H1 (cell line): ENCODE results near the gene TBC1D30.

Experiments used
- CHD2 ChIP-seq: IDR thresholded peaks from 2 replicates; pipeline ENCODE4 v1.6.1; 2012; ENCODE audit warnings: low read length, improper control_type of control experiment
- TF ChIP-seq, protein P1 (sequence below), 3 experiments: IDR thresholded peaks; 1 replicate in 2 of 3; 2 replicates in 1 of 3; pipeline versions ENCODE4 v1.5.1 to v1.6.1; 2011; ENCODE audit warnings: low read length in 3 of 3, mild to moderate bottlenecking in 3 of 3, inconsistent platforms in 2 of 3, low read depth in 1 of 3, moderate library complexity in 1 of 3; ENCODE audit not compliant: insufficient read depth in 1 of 3; ENCODE audit errors: control extremely low read depth in 1 of 3

DNA sequence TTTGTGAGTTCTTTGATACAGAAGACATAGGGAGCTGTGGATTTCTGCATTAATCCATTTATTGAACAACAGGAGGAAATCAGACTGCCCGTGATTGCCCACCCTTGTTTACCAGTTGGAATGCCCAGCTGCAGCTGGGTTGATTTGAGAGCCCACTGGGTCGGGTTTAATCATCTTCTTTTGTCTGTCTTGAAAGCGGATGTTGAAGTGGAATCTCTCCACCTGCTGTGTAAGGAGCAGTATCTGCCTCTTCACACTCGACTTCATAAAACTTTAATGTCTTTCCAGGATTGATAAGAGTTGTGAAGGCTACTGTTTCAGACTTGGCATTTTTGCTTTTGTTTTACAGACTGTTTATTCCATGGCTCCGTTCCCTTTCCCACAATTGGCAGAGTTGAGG is 39.9 kb downstream of the TBC1D30 start:
- TF ChIP-seq, protein P1, sequence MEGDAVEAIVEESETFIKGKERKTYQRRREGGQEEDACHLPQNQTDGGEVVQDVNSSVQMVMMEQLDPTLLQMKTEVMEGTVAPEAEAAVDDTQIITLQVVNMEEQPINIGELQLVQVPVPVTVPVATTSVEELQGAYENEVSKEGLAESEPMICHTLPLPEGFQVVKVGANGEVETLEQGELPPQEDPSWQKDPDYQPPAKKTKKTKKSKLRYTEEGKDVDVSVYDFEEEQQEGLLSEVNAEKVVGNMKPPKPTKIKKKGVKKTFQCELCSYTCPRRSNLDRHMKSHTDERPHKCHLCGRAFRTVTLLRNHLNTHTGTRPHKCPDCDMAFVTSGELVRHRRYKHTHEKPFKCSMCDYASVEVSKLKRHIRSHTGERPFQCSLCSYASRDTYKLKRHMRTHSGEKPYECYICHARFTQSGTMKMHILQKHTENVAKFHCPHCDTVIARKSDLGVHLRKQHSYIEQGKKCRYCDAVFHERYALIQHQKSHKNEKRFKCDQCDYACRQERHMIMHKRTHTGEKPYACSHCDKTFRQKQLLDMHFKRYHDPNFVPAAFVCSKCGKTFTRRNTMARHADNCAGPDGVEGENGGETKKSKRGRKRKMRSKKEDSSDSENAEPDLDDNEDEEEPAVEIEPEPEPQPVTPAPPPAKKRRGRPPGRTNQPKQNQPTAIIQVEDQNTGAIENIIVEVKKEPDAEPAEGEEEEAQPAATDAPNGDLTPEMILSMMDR (IDR thresholded peaks at IDR 0.05; ENCODE audit: control extremely low read depth in 1 of 3, insufficient read depth in 1 of 3, low read depth in 1 of 3, low read length in 3 of 3), result no peak
- no peak for TF ChIP-seq CHD2
